SU-DHL-6 (cell line): Measurements from ENCODE around the gene BOD1.

ENCODE experiments used
- H2AFZ ChIP-seq: fragments of 200-600 bp; sonication (generic); 2 replicates; pipeline ENCODE4 v1.6.1; 2014; ENCODE audit warnings: low read depth, mild to moderate bottlenecking, moderate library complexity, mixed read lengths, antibody characterized with exemption, low read length; ENCODE audit not compliant: severe bottlenecking
- H3F3A ChIP-seq: fragments of 200-600 bp; shearing (Covaris generic); 2 replicates; pipeline ENCODE4 v1.6.0; 2016; ENCODE audit warnings: antibody characterized with exemption, mild to moderate bottlenecking; ENCODE audit not compliant: insufficient read depth
- H3K27ac ChIP-seq: fragments of 200-600 bp; sonication (generic); 2 replicates; pipeline ENCODE4 v1.5.1; 2016; ENCODE audit warnings: low read depth, mild to moderate bottlenecking, low read length, moderate library complexity, mixed read lengths
- H3K27me3 ChIP-seq: fragments of 200-600 bp; sonication (generic), shearing (Covaris generic); 2 replicates; pipeline ENCODE4 v1.6.0; 2014; ENCODE audit warnings: mild to moderate bottlenecking, low read length
- H3K36me3 ChIP-seq: fragments of 200-600 bp; sonication (generic); 2 replicates; pipeline ENCODE4 v1.6.1; 2014; ENCODE audit warnings: mild to moderate bottlenecking, low read length, mixed read lengths
- H3K4me2 ChIP-seq: fragments of 300-600, 200-600 bp; shearing (Covaris generic), sonication (generic); 2 replicates; pipeline ENCODE4 v1.6.0; 2014; ENCODE audit warnings: low read length, low read depth, mild to moderate bottlenecking; ENCODE audit not compliant: poor library complexity, severe bottlenecking
- H3K4me3 ChIP-seq: fragments of 200-600 bp; sonication (generic); 2 replicates; pipeline ENCODE4 v1.5.1; 2014; ENCODE audit warnings: antibody characterized with exemption, low read length, mild to moderate bottlenecking, mixed read lengths; ENCODE audit not compliant: insufficient read depth, poor library complexity, severe bottlenecking
- H3K79me2 ChIP-seq: fragments of 200-600 bp; sonication (generic); 2 replicates; pipeline ENCODE4 v1.6.1; 2014; ENCODE audit warnings: mild to moderate bottlenecking, low read length, moderate library complexity; ENCODE audit not compliant: insufficient read depth
- H3K9ac ChIP-seq: fragments of 200-600 bp; sonication (generic); 2 replicates; pipeline ENCODE4 v1.7.0; 2014; ENCODE audit warnings: mild to moderate bottlenecking, low read length
- H3K9me2 ChIP-seq: fragments of 200-600 bp; sonication (generic); replicated peaks from 2 replicates; pipeline ENCODE4 v1.6.1; 2014; ENCODE audit warnings: low read length; ENCODE audit not compliant: insufficient read depth
- H3K9me3 ChIP-seq: fragments of 200-600 bp; sonication (generic); 2 replicates; pipeline ENCODE4 v1.6.1; 2014; ENCODE audit warnings: low read length, mixed read lengths; ENCODE audit not compliant: insufficient read depth
- H4K20me1 ChIP-seq: fragments of 200-600 bp; sonication (generic); 2 replicates; pipeline ENCODE4 v1.6.1; 2014; ENCODE audit warnings: low read depth, mild to moderate bottlenecking, antibody characterized with exemption, low read length, moderate library complexity, mixed read lengths
- EZH2phosphoT487 ChIP-seq: fragments of 200-600 bp; sonication (generic), shearing (Covaris generic); conservative IDR thresholded peaks from 2 replicates; pipeline ENCODE4 v1.6.1; 2018; ENCODE audit warnings: mild to moderate bottlenecking, antibody characterized with exemption, low read length, moderate library complexity, mixed read lengths
- TF ChIP-seq, protein P1 (sequence below): fragments of 200-600 bp; sonication (generic); IDR thresholded peaks from one replicate; pipeline ENCODE4 v1.5.1; 2017; ENCODE audit warnings: antibody characterized with exemption, mild to moderate bottlenecking, low read length, moderate library complexity; ENCODE audit not compliant: insufficient read depth, poor library complexity, severe bottlenecking

Gene BOD1

DNA sequence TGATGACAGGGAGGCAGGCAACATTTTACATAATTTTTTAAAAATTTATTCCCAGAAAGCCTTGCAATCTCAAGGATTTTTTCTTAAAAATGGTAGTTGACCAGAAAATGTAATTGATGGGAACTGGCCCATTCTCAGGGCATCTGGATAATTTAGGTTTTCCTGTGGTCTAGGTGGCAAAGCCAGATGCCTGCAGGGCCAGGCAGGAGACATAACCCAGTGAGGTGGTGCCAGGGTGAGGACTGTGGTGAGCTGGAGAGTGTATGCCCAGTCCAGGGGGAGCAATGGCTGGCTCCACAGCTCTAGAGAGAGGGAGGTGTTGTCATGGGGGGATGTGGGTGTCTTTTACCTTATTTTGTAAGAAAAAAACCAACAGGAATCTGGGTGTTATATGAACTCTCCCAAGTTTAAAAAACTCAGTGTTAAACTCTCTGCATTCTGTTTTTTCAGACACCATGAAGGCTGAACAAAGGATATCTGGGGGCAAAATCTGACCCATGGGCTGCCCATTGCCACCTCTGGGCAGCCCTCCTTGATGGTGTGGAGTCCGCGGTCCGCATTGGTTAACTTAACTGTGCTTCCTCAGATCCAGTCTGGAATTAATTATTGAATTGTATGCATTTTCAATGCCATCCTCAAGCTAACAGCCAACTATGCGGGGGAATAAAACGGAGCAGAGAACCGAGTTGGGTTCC lies 43.9 kb downstream of the BOD1 start:
- Histone ChIP-seq H3K79me2 (no peaks in the 10 kb centered on the region), H3K9me2 (no peaks in the 10 kb centered on the region), H3F3A (no peaks in the 10 kb centered on the region), H2AFZ (no peak overlapping the region), H3K9me3 (no peaks in the 10 kb centered on the region), H3K4me2 (no peak overlapping the region), H3K4me3 (no peak overlapping the region), H3K36me3 (no peaks in the 10 kb centered on the region), H4K20me1 (no peaks in the 10 kb centered on the region), H3K27ac (no peak overlapping the region), H3K9ac (no peak overlapping the region), H3K27me3 (no peaks in the 10 kb centered on the region)
- TF ChIP-seq, protein P1, sequence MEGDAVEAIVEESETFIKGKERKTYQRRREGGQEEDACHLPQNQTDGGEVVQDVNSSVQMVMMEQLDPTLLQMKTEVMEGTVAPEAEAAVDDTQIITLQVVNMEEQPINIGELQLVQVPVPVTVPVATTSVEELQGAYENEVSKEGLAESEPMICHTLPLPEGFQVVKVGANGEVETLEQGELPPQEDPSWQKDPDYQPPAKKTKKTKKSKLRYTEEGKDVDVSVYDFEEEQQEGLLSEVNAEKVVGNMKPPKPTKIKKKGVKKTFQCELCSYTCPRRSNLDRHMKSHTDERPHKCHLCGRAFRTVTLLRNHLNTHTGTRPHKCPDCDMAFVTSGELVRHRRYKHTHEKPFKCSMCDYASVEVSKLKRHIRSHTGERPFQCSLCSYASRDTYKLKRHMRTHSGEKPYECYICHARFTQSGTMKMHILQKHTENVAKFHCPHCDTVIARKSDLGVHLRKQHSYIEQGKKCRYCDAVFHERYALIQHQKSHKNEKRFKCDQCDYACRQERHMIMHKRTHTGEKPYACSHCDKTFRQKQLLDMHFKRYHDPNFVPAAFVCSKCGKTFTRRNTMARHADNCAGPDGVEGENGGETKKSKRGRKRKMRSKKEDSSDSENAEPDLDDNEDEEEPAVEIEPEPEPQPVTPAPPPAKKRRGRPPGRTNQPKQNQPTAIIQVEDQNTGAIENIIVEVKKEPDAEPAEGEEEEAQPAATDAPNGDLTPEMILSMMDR = no peak
- no peak for TF ChIP-seq EZH2phosphoT487

DNA sequence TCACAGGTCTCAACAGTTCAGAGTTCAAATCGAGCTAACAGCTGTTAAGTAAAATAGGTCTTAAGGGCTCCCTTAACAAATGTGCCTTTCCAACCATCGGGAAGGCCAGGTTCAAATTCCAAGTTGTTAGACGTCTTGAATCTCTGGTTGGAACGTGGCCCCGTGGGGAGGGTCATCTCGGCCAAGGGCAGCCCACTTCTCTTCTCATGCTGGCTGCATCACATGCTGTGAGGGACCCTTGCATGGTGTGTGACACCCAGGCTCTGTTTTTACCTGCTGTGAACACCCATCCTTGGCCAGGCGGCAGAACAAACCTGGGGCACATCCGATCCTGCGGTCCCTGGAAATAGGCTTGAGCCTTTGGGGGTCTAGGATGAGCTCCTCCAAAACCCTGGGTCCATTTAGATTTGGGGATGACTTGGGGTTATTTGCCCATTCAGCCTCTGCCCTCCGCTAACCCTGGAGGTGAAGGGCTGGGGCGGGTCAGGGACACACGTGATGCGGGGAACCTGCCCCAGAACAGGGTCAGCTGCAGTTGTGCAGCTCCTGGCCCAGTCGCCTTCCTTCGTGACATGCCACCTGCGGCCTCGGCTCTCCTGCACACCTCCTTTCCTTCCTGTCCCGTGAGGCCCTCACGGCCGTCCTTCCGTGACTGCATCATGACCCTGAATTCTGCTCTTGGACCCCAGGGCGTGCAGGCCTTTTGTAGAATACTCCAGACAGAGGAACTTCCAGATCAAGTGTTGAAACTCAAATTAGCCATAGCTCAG lies 45.9 kb downstream of the BOD1 start:
- no peaks in the 10 kb centered on the region for H3F3A ChIP-seq
- H3K27me3 ChIP-seq = no peaks in the 10 kb centered on the region
- H2AFZ ChIP-seq = no peak overlapping the region
- no peak overlapping the region for H3K27ac ChIP-seq
- no peaks in the 10 kb centered on the region for H4K20me1 ChIP-seq
- no peak overlapping the region for H3K4me3 ChIP-seq
- H3K9me2 ChIP-seq = no peaks in the 10 kb centered on the region
- no peak overlapping the region for H3K4me2 ChIP-seq
- no peaks in the 10 kb centered on the region for H3K79me2 ChIP-seq
- no peak overlapping the region for H3K9ac ChIP-seq
- TF ChIP-seq EZH2phosphoT487 = no peak
- TF ChIP-seq, protein P1 = no peak
- H3K36me3 ChIP-seq = no peaks in the 10 kb centered on the region
- no peaks in the 10 kb centered on the region for H3K9me3 ChIP-seq

DNA sequence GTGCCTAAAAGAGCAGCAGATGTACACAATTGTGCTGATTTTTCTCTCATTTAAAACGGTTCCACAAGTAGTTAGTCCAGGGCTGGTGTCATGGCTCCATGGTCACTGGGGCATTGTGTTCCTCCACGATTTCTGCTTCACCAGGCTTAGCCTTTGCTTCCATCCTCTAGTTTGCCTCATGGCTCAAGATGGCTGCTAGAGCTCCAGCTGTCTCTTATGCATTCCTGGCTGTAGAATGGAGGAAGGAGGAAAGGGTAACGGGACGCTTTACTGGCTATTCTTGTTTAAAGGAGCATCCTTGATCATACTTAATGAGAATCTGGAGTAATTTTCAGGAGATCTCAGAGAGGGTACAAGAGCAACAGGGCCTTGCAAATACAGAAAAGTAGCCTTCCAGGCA lies 47.7 kb downstream of the BOD1 start:
- Histone ChIP-seq H3K36me3 (no peaks in the 10 kb centered on the region), H3K27ac (no peak overlapping the region), H3K4me3 (no peak overlapping the region), H3K27me3 (no peaks in the 10 kb centered on the region), H3K9ac (no peak overlapping the region), H3K79me2 (no peaks in the 10 kb centered on the region), H4K20me1 (no peaks in the 10 kb centered on the region), H2AFZ (no peak overlapping the region), H3F3A (no peaks in the 10 kb centered on the region), H3K4me2 (no peak overlapping the region), H3K9me2 (no peaks in the 10 kb centered on the region), H3K9me3 (no peaks in the 10 kb centered on the region)
- no peak for TF ChIP-seq EZH2phosphoT487
- TF ChIP-seq, protein P1 = no peak
